Hepatocyte (in vitro differentiated cells): ENCODE measurements around the gene TOP2A. TPM values are rescaled to one million over a fixed set of nuclear protein-coding genes. Genes with fewer than 3 reads are reported as not detected.

ENCODE experiments used
- DNase-seq: peaks from one replicate; pipeline ENCODE4 v3.0.0-alpha.2; 2016; ENCODE audit warnings: low spot score
- H2AFZ ChIP-seq: fragments of 200-600 bp; sonication (generic); 2 replicates; pipeline ENCODE4 v1.6.0; 2016; ENCODE audit warnings: antibody characterized with exemption, mild to moderate bottlenecking
- H3K27ac ChIP-seq: fragments of 200-600 bp; sonication (generic); 2 replicates; pipeline ENCODE4 v1.5.1; 2016; ENCODE audit warnings: mild to moderate bottlenecking
- H3K27me3 ChIP-seq: fragments of 200-600 bp; sonication (generic); 2 replicates; pipeline ENCODE4 v1.6.1; 2016
- H3K36me3 ChIP-seq: fragments of 200-600 bp; sonication (generic); replicated peaks from 2 replicates; pipeline ENCODE4 v1.5.1; 2016; ENCODE audit warnings: low read depth; ENCODE audit not compliant: insufficient read depth
- H3K4me1 ChIP-seq: fragments of 200-600 bp; sonication (generic); 2 replicates; pipeline ENCODE4 v1.5.1; 2016; ENCODE audit warnings: mild to moderate bottlenecking, moderate library complexity; ENCODE audit not compliant: insufficient read depth
- H3K4me2 ChIP-seq: fragments of 200-600 bp; sonication (generic); 2 replicates; pipeline ENCODE4 v1.6.0; 2016
- H3K4me3 ChIP-seq: fragments of 200-600 bp; sonication (generic); 2 replicates; pipeline ENCODE4 v1.5.1; 2016; ENCODE audit warnings: mild to moderate bottlenecking
- H3K79me2 ChIP-seq: fragments of 200-600 bp; sonication (generic); 2 replicates; pipeline ENCODE4 v1.6.0; 2017; ENCODE audit warnings: mild to moderate bottlenecking
- H3K9me2 ChIP-seq: fragments of 200-600 bp; sonication (generic); replicated peaks from 2 replicates; pipeline ENCODE4 v1.6.0; 2017; ENCODE audit warnings: mild to moderate bottlenecking; ENCODE audit not compliant: insufficient read depth
- H3K9me3 ChIP-seq: fragments of 200-600 bp; sonication (generic); 2 replicates; pipeline ENCODE4 v1.5.1; 2016; ENCODE audit warnings: low read depth, mild to moderate bottlenecking
- H4K20me1 ChIP-seq: fragments of 200-600 bp; sonication (generic); 2 replicates; pipeline ENCODE4 v1.6.0; 2016; ENCODE audit warnings: mild to moderate bottlenecking; ENCODE audit not compliant: insufficient read depth, poor library complexity, severe bottlenecking
- EZH2 ChIP-seq: fragments of 200-600 bp; sonication (generic); IDR thresholded peaks from 2 replicates; pipeline ENCODE4 v1.6.1; 2016; ENCODE audit warnings: antibody characterized with exemption, mild to moderate bottlenecking, borderline replicate concordance
- EZH2phosphoT487 ChIP-seq: fragments of 200-600 bp; sonication (generic); IDR thresholded peaks from one replicate; pipeline ENCODE4 v1.6.1; 2018; ENCODE audit warnings: antibody characterized with exemption, mild to moderate bottlenecking, low read depth, moderate library complexity; ENCODE audit not compliant: unreplicated experiment, severe bottlenecking
- WGBS: methylation state at CpG from one replicate; pipeline ENCODE4 v1.1.6; 2016; ENCODE audit warnings: low lambda C conversion rate; ENCODE audit errors: missing lambda C conversion rate; 5-methylcytosine and 5-hydroxymethylcytosine counted together
- polyA plus RNA-seq: library from polyadenylated mRNA; unstranded; fragments of >200 nt; fragmentation: Nextera tagmentation; extraction: Ambion mirVana; gene quantifications from 2 replicates; pipeline ENCODE4 v1.2.1, GENCODE V29; 2016
- small RNA-seq: library from RNA; depleted of rRNA; stranded (forward); fragments of <200 nt; gene quantifications from one replicate; pipeline ENCODE3, GENCODE V24; 2014
- total RNA-seq: library from RNA; depleted of rRNA; stranded (reverse); fragments of >200 nt; gene quantifications from 2 replicates; pipeline ENCODE4 v1.2.3, GENCODE V29; 2014
- TF ChIP-seq, protein P1 (sequence below): fragments of 200-600 bp; sonication (generic); IDR thresholded peaks from 2 replicates; pipeline ENCODE4 v1.5.1; 2016; ENCODE audit warnings: antibody characterized with exemption, mild to moderate bottlenecking; ENCODE audit not compliant: poor library complexity

The TOP2A gene
- total and polyA plus RNA-seq, 2 experiments from 2014 or later = 21.3 to 37.4 TPM

- H3K4me3 ChIP-seq = peak overlapping the region; percentile 95
- H3K4me2 ChIP-seq = peak overlapping the region; percentile 96
- 2% methylated on average over 28 of the region's 55 CpGs for WGBS
- H3K27ac ChIP-seq = peak overlapping the region; percentile 99
- DNase-seq = peak; percentile 94
- no peaks in the 10 kb centered on the region for H3K9me3 ChIP-seq
- H4K20me1 ChIP-seq = peaks cover 11% of the 10 kb centered on the region
- TF ChIP-seq EZH2phosphoT487 (no peak), EZH2 (no peak)
- TF ChIP-seq, protein P1, sequence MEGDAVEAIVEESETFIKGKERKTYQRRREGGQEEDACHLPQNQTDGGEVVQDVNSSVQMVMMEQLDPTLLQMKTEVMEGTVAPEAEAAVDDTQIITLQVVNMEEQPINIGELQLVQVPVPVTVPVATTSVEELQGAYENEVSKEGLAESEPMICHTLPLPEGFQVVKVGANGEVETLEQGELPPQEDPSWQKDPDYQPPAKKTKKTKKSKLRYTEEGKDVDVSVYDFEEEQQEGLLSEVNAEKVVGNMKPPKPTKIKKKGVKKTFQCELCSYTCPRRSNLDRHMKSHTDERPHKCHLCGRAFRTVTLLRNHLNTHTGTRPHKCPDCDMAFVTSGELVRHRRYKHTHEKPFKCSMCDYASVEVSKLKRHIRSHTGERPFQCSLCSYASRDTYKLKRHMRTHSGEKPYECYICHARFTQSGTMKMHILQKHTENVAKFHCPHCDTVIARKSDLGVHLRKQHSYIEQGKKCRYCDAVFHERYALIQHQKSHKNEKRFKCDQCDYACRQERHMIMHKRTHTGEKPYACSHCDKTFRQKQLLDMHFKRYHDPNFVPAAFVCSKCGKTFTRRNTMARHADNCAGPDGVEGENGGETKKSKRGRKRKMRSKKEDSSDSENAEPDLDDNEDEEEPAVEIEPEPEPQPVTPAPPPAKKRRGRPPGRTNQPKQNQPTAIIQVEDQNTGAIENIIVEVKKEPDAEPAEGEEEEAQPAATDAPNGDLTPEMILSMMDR = no peak
- no peak overlapping the region for H2AFZ ChIP-seq
- no peaks in the 10 kb centered on the region for H3K9me2 ChIP-seq
- peaks cover 39% of the 10 kb centered on the region for H3K4me1 ChIP-seq
- peaks cover 89% of the 10 kb centered on the region for H3K79me2 ChIP-seq
- no peaks in the 10 kb centered on the region for H3K36me3 ChIP-seq
- no peaks in the 10 kb centered on the region for H3K27me3 ChIP-seq
Observed at GRCh38 chr17:40340880-40341807, 76.6 kb downstream of the TOP2A start.

GRCh38 chr17:40340327-40340726 is 77.4 kb downstream of the TOP2A start:
- Histone ChIP-seq H3K27ac (peak overlapping the region; percentile 99), H2AFZ (no peak overlapping the region), H3K4me3 (no peak overlapping the region), H3K27me3 (no peaks in the 10 kb centered on the region), H3K9me3 (no peaks in the 10 kb centered on the region), H4K20me1 (peaks cover 10% of the 10 kb centered on the region), H3K79me2 (peaks cover 93% of the 10 kb centered on the region), H3K4me2 (peak overlapping the region; percentile 96), H3K36me3 (no peaks in the 10 kb centered on the region), H3K4me1 (peaks cover 39% of the 10 kb centered on the region), H3K9me2 (no peaks in the 10 kb centered on the region)
- no peak for DNase-seq
- TF ChIP-seq EZH2phosphoT487 = no peak
- no peak for TF ChIP-seq EZH2
- TF ChIP-seq, protein P1 = no peak
- WGBS = 96% methylated on average over 1 of the region's 1 CpG

GRCh38 chr17:40338941-40339649 is 78.6 kb downstream of the TOP2A start:
- Histone ChIP-seq H3K9me2 (no peaks in the 10 kb centered on the region), H4K20me1 (peaks cover 10% of the 10 kb centered on the region), H3K27me3 (no peaks in the 10 kb centered on the region), H2AFZ (no peak overlapping the region), H3K27ac (peak overlapping the region; percentile 99), H3K4me2 (no peak overlapping the region), H3K79me2 (peaks cover 93% of the 10 kb centered on the region), H3K36me3 (no peaks in the 10 kb centered on the region), H3K4me1 (peaks cover 42% of the 10 kb centered on the region), H3K4me3 (no peak overlapping the region), H3K9me3 (no peaks in the 10 kb centered on the region)
- TF ChIP-seq EZH2 (no peak), EZH2phosphoT487 (no peak)
- TF ChIP-seq, protein P1 = no peak
- WGBS = 75% methylated on average over 13 of the region's 13 CpGs
- no peak for DNase-seq

Small RNAs within 50 kb of the gene (small RNA-seq; reads per million reads assigned to genes)
- not detected for gene RF00019
- gene RNA5SP441 = not detected

Other genes starting within 250 kb of the TOP2A start
- 4.0 and 4.9 TPM in 2 replicates for gene RAPGEFL1, start 240.4 kb downstream of the TOP2A start, total RNA-seq
- gene RAPGEFL1, start 240.4 kb downstream of the TOP2A start, polyA plus RNA-seq = 4.2 and 6.0 TPM in 2 replicates
- gene WIPF2, start 198.6 kb downstream of the TOP2A start, total RNA-seq = 10.3 and 12.6 TPM in 2 replicates
- 23.8 and 24.2 TPM in 2 replicates for gene WIPF2, start 198.6 kb downstream of the TOP2A start, polyA plus RNA-seq
- gene CDC6, start 130.0 kb downstream of the TOP2A start, total RNA-seq = 5.8 and 8.6 TPM in 2 replicates
- gene CDC6, start 130.0 kb downstream of the TOP2A start, polyA plus RNA-seq = 5.1 and 7.5 TPM in 2 replicates
- 19.2 and 30.0 TPM in 2 replicates for gene RARA, start 108.7 kb downstream of the TOP2A start, total RNA-seq
- 33.1 and 34.4 TPM in 2 replicates for gene RARA, start 108.7 kb downstream of the TOP2A start, polyA plus RNA-seq
- gene GJD3, start 53.2 kb downstream of the TOP2A start, total RNA-seq = 0.47 TPM in 1 of 2 replicates, not detected in the other
- 3.3 and 3.8 TPM in 2 replicates for gene GJD3, start 53.2 kb downstream of the TOP2A start, polyA plus RNA-seq
- gene IGFBP4, start 25.6 kb upstream of the TOP2A start, total RNA-seq = 44.9 and 48.2 TPM in 2 replicates
- 149 and 183 TPM in 2 replicates for gene IGFBP4, start 25.6 kb upstream of the TOP2A start, polyA plus RNA-seq
- gene TNS4, start 83.7 kb upstream of the TOP2A start, total RNA-seq = not detected in 2 replicates
- gene TNS4, start 83.7 kb upstream of the TOP2A start, polyA plus RNA-seq = 0.07 TPM in 2 replicates
- 0.16 and 2.8 TPM in 2 replicates for gene CCR7, start 147.6 kb upstream of the TOP2A start, total RNA-seq
- 2.9 and 4.1 TPM in 2 replicates for gene CCR7, start 147.6 kb upstream of the TOP2A start, polyA plus RNA-seq
- 103 and 116 TPM in 2 replicates for gene SMARCE1, start 229.9 kb upstream of the TOP2A start, total RNA-seq
- gene SMARCE1, start 229.9 kb upstream of the TOP2A start, polyA plus RNA-seq = 99.9 and 109 TPM in 2 replicates
- gene KRT222, start 247.3 kb upstream of the TOP2A start, total RNA-seq = 1.8 and 2.8 TPM in 2 replicates
- gene KRT222, start 247.3 kb upstream of the TOP2A start, polyA plus RNA-seq = 1.5 and 2.1 TPM in 2 replicates